ENCODE measurements around the gene ARAF.
"Not testable (repeated sequence)": the region's sequence is repeated elsewhere in the genome, so short reads cannot be mapped to it uniquely, and the experiment has no call there.

Gene ARAF

DNA sequence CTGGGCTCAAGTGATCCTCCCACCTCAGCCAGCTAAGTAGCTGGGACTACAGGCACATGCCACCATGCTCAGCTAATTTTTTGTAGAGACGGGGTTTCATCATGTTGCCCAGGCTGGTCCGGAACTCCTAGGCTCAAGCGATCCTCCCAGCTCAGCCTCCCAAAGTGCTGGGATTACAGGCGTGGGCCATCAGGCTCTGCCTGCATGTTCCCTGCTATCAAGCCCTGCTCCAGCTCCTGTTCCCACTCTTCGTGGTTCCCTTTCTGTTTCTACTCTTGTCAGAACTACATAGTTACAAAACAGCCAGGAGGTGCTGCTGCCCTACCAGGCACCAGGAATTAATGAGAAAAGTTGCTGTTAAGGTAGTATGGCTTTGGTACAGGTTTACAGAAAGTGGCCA, 30.0 kb downstream of the ARAF start:
- in situ Hi-C loops (cut with HindIII; ENCODE audit: low pct_ligation_motif_present, low sequenced_read_pairs): no loop called here
- Histone ChIP-seq H3K36me3 (replicated peaks) (peaks cover 7% of the 10 kb centered on the region), H3K4me3 (ENCODE audit: low read depth, low read length) (no peak overlapping the region), H3K27me3 (replicated peaks) (no peaks in the 10 kb centered on the region), H3K27ac (no peak overlapping the region)
- no peak for DNase-seq
- TF ChIP-seq, protein P1, sequence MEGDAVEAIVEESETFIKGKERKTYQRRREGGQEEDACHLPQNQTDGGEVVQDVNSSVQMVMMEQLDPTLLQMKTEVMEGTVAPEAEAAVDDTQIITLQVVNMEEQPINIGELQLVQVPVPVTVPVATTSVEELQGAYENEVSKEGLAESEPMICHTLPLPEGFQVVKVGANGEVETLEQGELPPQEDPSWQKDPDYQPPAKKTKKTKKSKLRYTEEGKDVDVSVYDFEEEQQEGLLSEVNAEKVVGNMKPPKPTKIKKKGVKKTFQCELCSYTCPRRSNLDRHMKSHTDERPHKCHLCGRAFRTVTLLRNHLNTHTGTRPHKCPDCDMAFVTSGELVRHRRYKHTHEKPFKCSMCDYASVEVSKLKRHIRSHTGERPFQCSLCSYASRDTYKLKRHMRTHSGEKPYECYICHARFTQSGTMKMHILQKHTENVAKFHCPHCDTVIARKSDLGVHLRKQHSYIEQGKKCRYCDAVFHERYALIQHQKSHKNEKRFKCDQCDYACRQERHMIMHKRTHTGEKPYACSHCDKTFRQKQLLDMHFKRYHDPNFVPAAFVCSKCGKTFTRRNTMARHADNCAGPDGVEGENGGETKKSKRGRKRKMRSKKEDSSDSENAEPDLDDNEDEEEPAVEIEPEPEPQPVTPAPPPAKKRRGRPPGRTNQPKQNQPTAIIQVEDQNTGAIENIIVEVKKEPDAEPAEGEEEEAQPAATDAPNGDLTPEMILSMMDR (IDR thresholded peaks at IDR 0.05; ENCODE audit: low read depth, low read length, missing control alignments): no peak

DNA sequence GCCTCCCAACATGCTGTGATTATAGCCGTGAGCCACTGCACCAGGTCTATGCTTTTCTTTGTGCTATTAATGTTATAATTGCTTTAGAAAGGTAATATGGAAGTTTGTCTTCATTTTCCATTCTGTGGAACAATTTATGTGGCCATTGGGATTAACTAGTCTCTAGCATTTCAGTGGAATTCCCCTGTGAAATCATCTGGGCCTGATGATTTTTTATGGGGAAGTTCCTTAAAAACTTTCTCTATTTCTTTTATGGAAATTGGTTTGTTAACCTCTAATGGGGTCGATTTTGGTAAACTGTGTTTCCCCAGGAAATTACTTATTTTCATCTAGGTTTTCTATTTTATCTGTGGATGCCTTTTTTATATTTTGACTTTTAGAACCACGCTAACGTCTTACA, 32.5 kb downstream of the ARAF start:
- Histone ChIP-seq H3K4me3 (ENCODE audit: low read depth, low read length) (no peak overlapping the region), H3K36me3 (replicated peaks) (no peaks in the 10 kb centered on the region), H3K27ac (no peak overlapping the region), H3K27me3 (replicated peaks) (no peaks in the 10 kb centered on the region)
- in situ Hi-C loops (cut with HindIII; ENCODE audit: low pct_ligation_motif_present, low sequenced_read_pairs): no loop called here
- no peak for DNase-seq
- TF ChIP-seq, protein P1 (IDR thresholded peaks at IDR 0.05; ENCODE audit: low read depth, low read length, missing control alignments): no peak

DNA sequence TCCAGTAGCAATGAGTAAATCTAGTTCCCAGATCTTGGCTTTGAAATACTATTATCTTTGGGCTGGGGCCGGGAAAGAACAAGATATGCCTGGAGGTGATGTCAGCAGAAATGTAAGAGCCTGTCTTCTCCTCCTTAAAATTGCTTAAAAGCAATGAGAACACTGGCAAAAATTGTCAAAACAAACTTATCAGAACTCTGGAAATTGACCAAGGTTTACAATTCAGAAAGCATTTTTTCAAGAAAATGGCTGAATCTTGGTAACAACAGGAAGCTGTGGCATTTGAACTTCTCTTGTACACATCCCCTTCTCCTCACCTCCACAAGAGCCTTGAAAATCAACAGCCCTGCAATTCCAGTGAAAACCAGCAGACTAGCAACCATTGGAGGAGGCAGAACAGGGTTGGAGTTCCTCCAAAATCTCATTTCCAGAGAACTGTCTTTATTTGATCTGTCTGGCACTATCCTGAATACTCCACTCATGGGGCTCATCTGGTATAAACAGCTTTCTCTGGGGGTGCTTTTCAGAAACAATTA, 34.8 kb downstream of the ARAF start:
- in situ Hi-C loops (cut with HindIII; ENCODE audit: low pct_ligation_motif_present, low sequenced_read_pairs): no loop called here
- H3K4me3 ChIP-seq (ENCODE audit: low read depth, low read length): no peak overlapping the region
- no peaks in the 10 kb centered on the region for H3K36me3 ChIP-seq (replicated peaks)
- no peaks in the 10 kb centered on the region for H3K27me3 ChIP-seq (replicated peaks)
- TF ChIP-seq, protein P1 (IDR thresholded peaks at IDR 0.05; ENCODE audit: low read depth, low read length, missing control alignments): no peak
- peak overlapping the region; percentile 91 for H3K27ac ChIP-seq
- peak; percentile 84 for DNase-seq

DNA sequence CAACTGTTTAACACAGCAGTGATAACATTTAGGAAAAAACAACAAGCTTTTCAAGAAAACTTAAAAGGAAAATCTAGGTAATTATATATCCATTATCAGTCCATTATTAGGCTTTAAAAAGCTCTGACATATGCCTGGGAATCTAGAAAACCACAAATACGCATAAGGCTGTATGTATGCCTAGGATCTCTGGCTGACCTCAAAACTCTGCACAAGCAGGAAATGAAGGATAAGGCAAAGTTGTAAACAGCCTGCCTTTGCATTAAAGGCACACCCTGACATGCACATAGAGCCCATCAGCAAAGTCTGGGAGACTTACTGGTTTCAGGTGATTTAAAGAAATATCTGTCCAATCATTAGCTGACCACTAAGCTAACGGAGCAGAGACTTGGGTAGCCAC, 35.3 kb downstream of the ARAF start:
- H3K27me3 ChIP-seq (replicated peaks): no peaks in the 10 kb centered on the region
- TF ChIP-seq, protein P1 (IDR thresholded peaks at IDR 0.05; ENCODE audit: low read depth, low read length, missing control alignments): no peak
- in situ Hi-C loops (cut with HindIII; ENCODE audit: low pct_ligation_motif_present, low sequenced_read_pairs): no loop called here
- H3K4me3 ChIP-seq (ENCODE audit: low read depth, low read length): no peak overlapping the region
- peak overlapping the region; percentile 91 for H3K27ac ChIP-seq
- no peaks in the 10 kb centered on the region for H3K36me3 ChIP-seq (replicated peaks)
- no peak for DNase-seq

DNA sequence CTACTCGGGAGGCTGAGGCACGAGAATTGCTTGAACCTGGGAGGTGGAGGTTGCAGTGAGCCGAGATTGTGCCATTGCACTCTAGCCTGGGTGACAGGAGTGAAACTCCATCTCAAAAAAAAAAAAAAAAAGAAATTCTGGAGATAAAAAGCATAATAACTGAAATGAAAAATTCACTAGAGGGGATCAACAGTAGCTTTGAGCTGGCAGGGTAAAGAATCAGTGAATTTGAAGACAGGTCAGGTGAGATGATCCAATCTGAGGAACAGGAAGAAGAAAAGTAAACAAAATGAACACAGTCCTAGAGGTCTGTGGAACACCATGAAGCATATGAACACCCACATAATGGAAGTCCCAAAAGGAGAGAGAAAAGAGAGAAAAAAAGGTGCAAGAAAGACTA, 36.2 kb downstream of the ARAF start:
- in situ Hi-C loops (cut with HindIII; ENCODE audit: low pct_ligation_motif_present, low sequenced_read_pairs): no loop called here
- H3K27ac ChIP-seq: no peak overlapping the region
- H3K4me3 ChIP-seq (ENCODE audit: low read depth, low read length): no peak overlapping the region
- TF ChIP-seq, protein P1 (IDR thresholded peaks at IDR 0.05; ENCODE audit: low read depth, low read length, missing control alignments): no peak
- H3K27me3 ChIP-seq (replicated peaks): no peaks in the 10 kb centered on the region
- no peak for DNase-seq
- no peaks in the 10 kb centered on the region for H3K36me3 ChIP-seq (replicated peaks)

DNA sequence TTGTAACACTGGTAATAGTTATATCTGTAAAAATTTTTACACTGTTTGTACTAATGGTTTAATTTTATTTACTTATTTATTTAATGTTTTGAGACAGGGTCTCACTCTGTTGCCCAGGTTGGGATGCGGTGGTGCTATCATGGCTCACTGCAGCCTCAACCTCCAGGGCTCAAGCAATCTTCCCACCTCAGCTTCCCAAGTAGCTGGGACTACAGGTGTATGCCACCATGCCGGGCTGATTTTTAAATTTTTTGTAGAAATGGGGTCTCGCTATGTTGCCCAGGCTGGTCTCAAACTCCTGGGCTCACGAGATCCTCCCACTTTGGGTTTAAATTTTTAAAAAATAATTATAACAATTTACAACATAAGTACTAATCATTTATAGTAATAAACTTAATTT, 42.1 kb downstream of the ARAF start:
- H3K36me3 ChIP-seq (replicated peaks); H3K27me3 ChIP-seq (replicated peaks); in situ Hi-C loops (cut with HindIII; ENCODE audit: low pct_ligation_motif_present, low sequenced_read_pairs); H3K27ac ChIP-seq; DNase-seq; H3K4me3 ChIP-seq (ENCODE audit: low read depth, low read length): not testable (repeated sequence)

Data from brain microvascular endothelial cell (primary cell).